Astrocyte (in vitro differentiated cells and primary cell): ENCODE data around the gene ACAN.

Experiments used
- EZH2 ChIP-seq: IDR thresholded peaks from 2 replicates; pipeline ENCODE4 v1.6.1; 2012; ENCODE audit warnings: mild to moderate bottlenecking, low read length, inconsistent platforms; ENCODE audit not compliant: insufficient read depth
- TF ChIP-seq, protein P1 (sequence below): IDR thresholded peaks from 2 replicates; pipeline ENCODE4 v1.5.1; 2011; ENCODE audit warnings: low read depth, mild to moderate bottlenecking, inconsistent platforms, low read length, moderate library complexity; ENCODE audit not compliant: insufficient read depth

DNA sequence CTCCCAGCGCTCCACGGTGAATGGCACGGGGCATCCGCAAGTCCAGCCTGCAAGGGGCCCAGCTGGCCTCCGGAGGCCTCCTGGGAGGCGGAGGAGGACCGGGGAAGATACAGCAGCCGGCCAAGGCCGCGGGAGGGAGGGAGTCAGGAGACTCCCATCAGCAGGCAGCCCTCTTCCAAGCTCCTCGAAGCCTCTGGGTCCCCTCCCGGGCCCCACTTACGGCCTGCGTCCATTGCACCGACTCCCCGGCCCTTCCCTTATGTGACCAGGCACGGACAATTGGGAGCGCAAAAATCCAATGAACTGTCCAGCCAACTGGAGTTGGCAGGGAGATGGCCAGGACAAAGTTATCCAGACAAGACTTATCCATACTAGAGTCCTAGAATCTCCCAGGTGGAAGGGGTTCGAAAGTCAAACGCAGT lies 109.3 kb downstream of the ACAN start:
- TF ChIP-seq, protein P1, sequence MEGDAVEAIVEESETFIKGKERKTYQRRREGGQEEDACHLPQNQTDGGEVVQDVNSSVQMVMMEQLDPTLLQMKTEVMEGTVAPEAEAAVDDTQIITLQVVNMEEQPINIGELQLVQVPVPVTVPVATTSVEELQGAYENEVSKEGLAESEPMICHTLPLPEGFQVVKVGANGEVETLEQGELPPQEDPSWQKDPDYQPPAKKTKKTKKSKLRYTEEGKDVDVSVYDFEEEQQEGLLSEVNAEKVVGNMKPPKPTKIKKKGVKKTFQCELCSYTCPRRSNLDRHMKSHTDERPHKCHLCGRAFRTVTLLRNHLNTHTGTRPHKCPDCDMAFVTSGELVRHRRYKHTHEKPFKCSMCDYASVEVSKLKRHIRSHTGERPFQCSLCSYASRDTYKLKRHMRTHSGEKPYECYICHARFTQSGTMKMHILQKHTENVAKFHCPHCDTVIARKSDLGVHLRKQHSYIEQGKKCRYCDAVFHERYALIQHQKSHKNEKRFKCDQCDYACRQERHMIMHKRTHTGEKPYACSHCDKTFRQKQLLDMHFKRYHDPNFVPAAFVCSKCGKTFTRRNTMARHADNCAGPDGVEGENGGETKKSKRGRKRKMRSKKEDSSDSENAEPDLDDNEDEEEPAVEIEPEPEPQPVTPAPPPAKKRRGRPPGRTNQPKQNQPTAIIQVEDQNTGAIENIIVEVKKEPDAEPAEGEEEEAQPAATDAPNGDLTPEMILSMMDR, result no peak
- no peak for TF ChIP-seq EZH2
